Stimulated activated naive CD8-positive, alpha-beta T cell treated with anti-CD3 and anti-CD28 coated beads, Interleukin-15, amount 100 ng/mL, for 72 hours (primary cell): ENCODE measurements around the gene VMP1.
"Not testable (repeated sequence)": the region's sequence is repeated elsewhere in the genome, so short reads cannot be mapped to it uniquely, and the experiment has no call there.

Source experiments
- ATAC-seq: fragments of 150-1000 bp; cut with Tn5 transposase; 2 replicates; pipeline ENCODE4 v1.10.0; 2021; ENCODE audit warnings: mild to moderate bottlenecking, moderate library complexity
- DNase-seq, 2 donors: peaks; one replicate each; pipeline ENCODE4 v3.0.0; 2021 to 2022
- H3K27ac Mint-ChIP-seq, 2 donors: one replicate each; pipeline ENCODE4 v1.8.0; 2022; ENCODE audit warnings: mild to moderate bottlenecking in 2 of 2, mixed read lengths in 2 of 2, moderate library complexity in 2 of 2
- H3K27me3 Mint-ChIP-seq: one replicate; pipeline ENCODE4 v1.8.0; 2022; ENCODE audit warnings: mixed read lengths
- H3K4me1 Mint-ChIP-seq: one replicate; pipeline ENCODE4 v1.8.0; 2022; ENCODE audit warnings: mild to moderate bottlenecking, mixed read lengths
- H3K4me3 Mint-ChIP-seq, 2 donors: one replicate each; pipeline ENCODE4 v1.8.0; 2022; ENCODE audit warnings: mild to moderate bottlenecking in 2 of 2, mixed read lengths in 2 of 2, moderate library complexity in 1 of 2
- H3K9me3 Mint-ChIP-seq, 2 donors: one replicate each; pipeline ENCODE4 v1.8.0; 2022; ENCODE audit warnings: mixed read lengths in 2 of 2

The VMP1 gene

GRCh38 chr17:59839651-59840328 lies 132.3 kb downstream of the VMP1 start:
- DNase-seq = no peak
- Mint-ChIP-seq H3K4me3 (peak overlapping the region; percentile 91 to 99), H3K27ac (peak overlapping the region; percentile 99 to 100), H3K4me1 (peaks cover 52% of the 10 kb centered on the region), H3K9me3 (no peaks in the 10 kb centered on the region), H3K27me3 (no peaks in the 10 kb centered on the region)
- ATAC-seq = no peak

GRCh38 chr17:59840329-59841090 lies 133.1 kb downstream of the VMP1 start:
- Mint-ChIP-seq H3K27ac (peak overlapping the region; percentile 99 to 100), H3K27me3 (no peaks in the 10 kb centered on the region), H3K4me3 (peak overlapping the region; percentile 91 to 99), H3K4me1 (peaks cover 59% of the 10 kb centered on the region), H3K9me3 (no peaks in the 10 kb centered on the region)
- DNase-seq (peak in 1 of 2 donors; percentile 71), ATAC-seq (peak; percentile 3)

GRCh38 chr17:59841091-59841881 lies 133.8 kb downstream of the VMP1 start:
- DNase-seq = peak in 1 of 2 donors; percentile 56
- H3K4me3 Mint-ChIP-seq = peak overlapping the region; percentile 91 to 99
- H3K27ac Mint-ChIP-seq = peak overlapping the region; percentile 99 to 100
- not testable (repeated sequence) for H3K27me3 Mint-ChIP-seq, ATAC-seq, H3K9me3 Mint-ChIP-seq
- peaks cover 65% of the 10 kb centered on the region for H3K4me1 Mint-ChIP-seq

- peak overlapping the region; percentile 95 for H3K27ac Mint-ChIP-seq
- H3K4me3 Mint-ChIP-seq = peak overlapping the region; percentile 91 to 99
- peaks cover 65% of the 10 kb centered on the region for H3K4me1 Mint-ChIP-seq
- DNase-seq, H3K27me3 Mint-ChIP-seq, ATAC-seq, H3K9me3 Mint-ChIP-seq: not testable (repeated sequence)
These were observed 134.4 kb downstream of the VMP1 start for GRCh38 chr17:59841882-59842263.

GRCh38 chr17:59842901-59843652 lies 135.6 kb downstream of the VMP1 start:
- DNase-seq = peak in 1 of 2 donors; percentile 71

GRCh38 chr17:59844884-59845594 lies 137.6 kb downstream of the VMP1 start:
- Mint-ChIP-seq H3K4me3 (peak overlapping the region; percentile 52 to 71), H3K27me3 (no peaks in the 10 kb centered on the region), H3K9me3 (no peaks in the 10 kb centered on the region), H3K4me1 (peaks cover 86% of the 10 kb centered on the region), H3K27ac (peak overlapping the region; percentile 81 to 88)
- DNase-seq (no peak), ATAC-seq (no peak)

More at GRCh38 chr17:59842901-59843652, 135.6 kb downstream of the VMP1 start:
- no peaks in the 10 kb centered on the region for H3K27me3 Mint-ChIP-seq
- H3K4me1 Mint-ChIP-seq = peaks cover 67% of the 10 kb centered on the region
- H3K27ac Mint-ChIP-seq = peak overlapping the region; percentile 95 to 98
- peak; percentile 78 for ATAC-seq
- peak overlapping the region; percentile 91 to 99 for H3K4me3 Mint-ChIP-seq
- no peaks in the 10 kb centered on the region for H3K9me3 Mint-ChIP-seq

- Mint-ChIP-seq H3K4me3 (peak overlapping the region; percentile 71), H3K27ac (peak overlapping the region; percentile 81 to 88), H3K9me3 (no peaks in the 10 kb centered on the region), H3K27me3 (no peaks in the 10 kb centered on the region), H3K4me1 (peaks cover 83% of the 10 kb centered on the region)
- DNase-seq (peak in 1 of 2 donors; percentile 57), ATAC-seq (peak; percentile 29)
These were observed 138.3 kb downstream of the VMP1 start for GRCh38 chr17:59845595-59846393.

- H3K27me3 Mint-ChIP-seq = no peaks in the 10 kb centered on the region
- H3K9me3 Mint-ChIP-seq = no peaks in the 10 kb centered on the region
- ATAC-seq (peak; percentile 68), DNase-seq (peak in 1 of 2 donors; percentile 41)
- peaks cover 80% of the 10 kb centered on the region for H3K4me1 Mint-ChIP-seq
- H3K4me3 Mint-ChIP-seq = peak overlapping the region; percentile 71
- peak overlapping the region; percentile 81 to 88 for H3K27ac Mint-ChIP-seq
These were observed 139.1 kb downstream of the VMP1 start for GRCh38 chr17:59846394-59847165.

GRCh38 chr17:59848385-59848668 lies 140.9 kb downstream of the VMP1 start:
- peak overlapping the region; percentile 19 to 40 for H3K27ac Mint-ChIP-seq
- H3K4me1 Mint-ChIP-seq = peaks cover 83% of the 10 kb centered on the region

GRCh38 chr17:59848778-59849177 lies 141.3 kb downstream of the VMP1 start:
- H3K27ac Mint-ChIP-seq = peak overlapping the region; percentile 82 to 91
- peaks cover 83% of the 10 kb centered on the region for H3K4me1 Mint-ChIP-seq
- peak in 1 of 2 donors; percentile 88 for DNase-seq

More at GRCh38 chr17:59848385-59848668, 140.9 kb downstream of the VMP1 start:
- H3K9me3 Mint-ChIP-seq = no peaks in the 10 kb centered on the region
- H3K4me3 Mint-ChIP-seq = peak overlapping the region in 1 of 2 donors; percentile 50
- no peaks in the 10 kb centered on the region for H3K27me3 Mint-ChIP-seq
- no peak for ATAC-seq
- no peak for DNase-seq

GRCh38 chr17:59850311-59850710 lies 142.9 kb downstream of the VMP1 start:
- ATAC-seq, H3K27me3 Mint-ChIP-seq, H3K9me3 Mint-ChIP-seq, DNase-seq, H3K4me3 Mint-ChIP-seq, H3K27ac Mint-ChIP-seq: not testable (repeated sequence)
- H3K4me1 Mint-ChIP-seq = peaks cover 77% of the 10 kb centered on the region

More at GRCh38 chr17:59848778-59849177, 141.3 kb downstream of the VMP1 start:
- Mint-ChIP-seq H3K4me3 (peak overlapping the region; percentile 50), H3K27me3 (no peaks in the 10 kb centered on the region), H3K9me3 (no peaks in the 10 kb centered on the region)
- ATAC-seq = peak; percentile 85

- Mint-ChIP-seq H3K9me3 (no peaks in the 10 kb centered on the region), H3K27ac (no peak overlapping the region), H3K4me3 (no peak overlapping the region), H3K27me3 (no peaks in the 10 kb centered on the region), H3K4me1 (peaks cover 77% of the 10 kb centered on the region)
- DNase-seq (no peak), ATAC-seq (no peak)
These were observed 144.3 kb downstream of the VMP1 start for GRCh38 chr17:59851439-59852375.
